Measurements from ENCODE around the gene GNRH2.

GRCh38 chr20:3051385-3052019 is 8.1 kb downstream of the GNRH2 start:
- TF ChIP-seq CTCF (IDR thresholded peaks at IDR 0.05; ENCODE audit: insufficient read depth, low read depth, low read length) (no peak), EZH2 (IDR thresholded peaks at IDR 0.05; ENCODE audit: insufficient read depth, low read length) (no peak)
